DMS 273 treated with DMSO at 0.1 percent for 48 hours (cell line): Measurements from ENCODE around the gene PLEKHM3.

Experiments
- DNase-seq: peaks from one replicate; lab custom pipeline; 2025; lab: John Stamatoyannopoulos, UW

The PLEKHM3 gene, protein sequence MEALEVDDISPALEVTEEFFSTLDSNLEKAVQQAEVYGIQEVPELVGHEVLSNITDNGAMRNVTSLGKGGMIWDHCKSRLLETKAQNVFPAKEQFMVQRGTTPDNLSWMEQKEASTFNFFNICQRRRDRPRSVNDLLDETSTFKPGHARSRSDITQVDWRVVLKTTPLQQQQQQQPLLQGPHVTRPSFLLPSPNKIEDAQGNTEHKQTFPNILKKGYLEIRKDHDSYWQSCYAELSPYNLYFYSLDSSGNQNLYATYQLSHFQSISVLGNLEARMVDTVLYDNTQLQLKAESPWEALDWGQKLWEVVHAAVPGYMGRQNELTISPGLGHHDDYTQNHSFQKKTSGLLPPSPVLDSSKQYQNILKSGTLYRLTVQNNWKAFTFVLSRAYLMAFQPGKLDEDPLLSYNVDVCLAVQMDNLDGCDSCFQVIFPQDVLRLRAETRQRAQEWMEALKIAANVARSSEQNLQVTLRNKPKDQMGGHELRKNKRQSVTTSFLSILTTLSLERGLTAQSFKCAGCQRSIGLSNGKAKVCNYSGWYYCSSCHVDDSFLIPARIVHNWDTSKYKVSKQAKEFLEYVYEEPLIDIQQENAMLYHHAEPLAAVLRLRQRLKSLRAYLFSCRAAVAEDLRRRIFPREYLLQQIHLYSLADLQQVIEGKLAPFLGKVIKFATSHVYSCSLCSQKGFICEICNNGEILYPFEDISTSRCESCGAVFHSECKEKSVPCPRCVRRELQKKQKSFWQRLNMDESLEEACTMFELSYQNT

DNA sequence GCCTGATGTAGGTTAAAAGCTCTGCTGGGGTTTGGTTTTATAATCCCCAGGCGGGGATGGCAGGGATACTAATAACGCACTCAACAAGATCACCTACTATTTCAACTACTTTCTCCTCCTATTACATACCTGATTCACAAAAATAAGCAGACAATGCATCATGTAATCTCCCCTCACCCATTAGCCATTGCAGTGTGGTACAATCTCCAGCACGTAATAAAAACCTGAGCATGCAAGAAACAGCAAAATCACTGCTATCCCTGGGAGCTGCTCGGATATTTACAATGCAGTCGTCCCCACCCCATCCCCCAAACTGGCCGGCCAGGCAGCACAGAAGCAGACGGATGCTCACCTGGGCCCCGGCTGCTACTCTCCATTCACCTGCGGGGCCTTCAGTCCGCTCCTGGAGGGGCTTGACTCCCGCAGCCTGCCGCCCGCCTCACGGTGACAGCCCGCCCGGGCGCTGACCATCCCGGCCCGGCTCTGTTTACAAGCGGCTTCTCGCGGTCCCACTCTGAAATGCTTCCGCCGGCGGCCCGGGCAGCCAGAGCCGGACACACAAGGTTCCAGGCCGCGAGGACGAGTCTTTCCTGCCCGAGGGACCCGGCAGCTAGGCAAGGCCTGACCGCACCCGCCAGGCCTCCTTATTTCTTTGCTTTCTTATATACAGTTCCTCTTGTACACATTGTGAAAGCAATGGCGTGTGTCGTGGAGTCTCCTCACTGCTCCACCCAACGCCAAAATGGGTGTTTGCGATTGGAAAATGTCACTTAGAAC lies at the start of gene PLEKHM3:
TSS of gene PLEKHM3 (minus strand) at position 491 of the 777 bp plus-strand sequence. CDS start 23,888 bp downstream, outside the sequence.
- peak; percentile 22 for DNase-seq

DNA sequence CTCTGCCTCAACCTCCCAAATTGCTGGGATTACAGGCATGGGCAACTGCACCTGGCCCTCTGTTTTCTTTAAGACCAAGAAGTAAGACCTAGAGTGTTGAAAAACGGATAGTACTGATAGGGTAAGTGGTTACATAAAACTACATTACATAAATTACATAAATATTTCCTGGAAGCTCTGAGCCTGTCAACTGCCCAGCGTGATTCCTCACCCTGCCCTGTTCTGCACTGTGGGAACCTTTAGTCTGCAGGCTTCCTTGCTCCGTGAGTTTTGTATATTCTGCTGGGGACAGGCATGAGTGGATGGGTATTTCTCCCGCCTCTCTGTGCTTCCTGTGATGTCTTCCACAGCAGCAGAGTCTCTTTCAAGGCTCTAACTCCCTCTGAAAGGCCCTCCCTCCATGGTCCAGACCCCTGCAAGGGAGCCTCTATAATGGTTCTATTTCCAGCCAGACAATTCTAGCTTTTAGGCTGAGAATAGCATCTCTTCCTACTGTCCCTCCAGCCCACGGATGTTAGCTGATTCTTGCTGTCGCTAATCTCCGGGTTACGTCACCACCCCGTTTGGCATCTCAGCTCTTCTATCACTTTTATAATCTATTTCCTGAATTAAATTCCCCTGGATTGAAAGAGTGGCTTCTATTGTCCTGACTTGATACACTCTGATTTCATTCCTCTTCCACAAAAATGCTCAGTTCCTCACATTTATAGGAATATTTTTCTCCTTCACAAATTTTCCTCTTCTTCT lies 49.5 kb upstream of the PLEKHM3 start:
- no peak for DNase-seq

GRCh38 chr2:208072250-208072892 lies 47.0 kb upstream of the PLEKHM3 start:
- peak; percentile 6 for DNase-seq

- no peak for DNase-seq
Measured at GRCh38 chr2:208069186-208069585, 43.9 kb upstream of the PLEKHM3 start.

DNA sequence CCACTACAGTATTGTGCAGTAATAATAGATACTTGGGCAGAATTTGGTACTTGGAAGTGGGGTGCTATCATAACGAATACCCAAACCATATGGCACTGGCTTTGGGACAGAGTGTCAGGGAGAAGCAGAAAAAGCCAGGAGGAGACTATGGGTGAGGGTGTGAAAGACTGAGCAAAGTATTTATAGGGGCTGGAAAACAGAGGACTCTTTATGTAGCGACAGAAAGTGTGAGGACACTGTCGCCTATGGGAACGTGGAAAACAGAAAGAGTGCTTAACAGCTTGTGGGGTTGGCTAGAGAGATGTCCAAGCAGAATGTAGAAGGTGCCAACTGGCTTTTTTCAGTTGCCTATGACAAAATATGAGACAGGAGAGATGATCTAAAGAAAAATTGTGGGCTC lies 40.7 kb upstream of the PLEKHM3 start:
- DNase-seq: no peak

GRCh38 chr2:208065476-208065875 lies 40.1 kb upstream of the PLEKHM3 start:
- DNase-seq: no peak

- DNase-seq: no peak
Measured at GRCh38 chr2:208064220-208064961, 39.1 kb upstream of the PLEKHM3 start.

DNA sequence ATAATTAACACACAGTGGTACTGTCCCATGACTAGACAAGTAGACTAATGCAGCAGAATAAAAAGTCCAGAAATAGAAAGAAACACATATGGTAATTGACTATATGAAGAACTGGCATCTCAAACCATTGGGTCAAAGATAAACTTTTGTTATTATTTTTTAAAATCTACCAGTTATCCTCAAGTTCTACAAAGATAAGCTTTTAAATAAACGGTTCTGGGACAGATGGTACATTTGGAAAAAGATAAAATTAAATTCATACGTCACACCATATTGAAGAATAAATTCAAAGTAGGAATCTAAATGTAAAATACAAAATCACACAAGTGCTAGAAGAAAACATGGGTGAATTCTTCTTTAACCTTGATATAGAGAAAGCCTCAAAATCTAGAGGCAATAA lies 37.6 kb upstream of the PLEKHM3 start:
- DNase-seq: no peak

DNA sequence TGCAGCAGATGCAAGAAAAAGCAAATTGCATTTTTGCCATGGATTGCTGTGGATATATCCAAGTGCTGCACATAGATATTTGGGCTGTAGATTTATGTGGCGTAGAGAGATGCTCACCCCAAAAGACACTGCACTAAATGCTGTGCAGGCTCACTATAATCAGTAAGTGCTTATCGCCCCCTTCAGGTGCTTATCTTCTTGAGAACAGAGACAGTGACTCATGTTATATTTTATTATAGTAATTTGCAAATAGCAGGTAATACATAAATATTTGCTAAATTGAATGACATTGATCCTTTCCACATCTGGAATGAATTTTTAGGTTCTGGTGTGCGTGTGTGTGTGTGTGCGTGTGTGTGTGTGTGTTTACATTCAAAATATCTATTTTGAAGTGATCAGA lies 36.8 kb upstream of the PLEKHM3 start:
- peak; percentile 16 for DNase-seq

GRCh38 chr2:208057108-208057507 lies 31.8 kb upstream of the PLEKHM3 start:
- DNase-seq: no peak

GRCh38 chr2:208049441-208049840 lies 24.1 kb upstream of the PLEKHM3 start:
- DNase-seq: no peak

DNA sequence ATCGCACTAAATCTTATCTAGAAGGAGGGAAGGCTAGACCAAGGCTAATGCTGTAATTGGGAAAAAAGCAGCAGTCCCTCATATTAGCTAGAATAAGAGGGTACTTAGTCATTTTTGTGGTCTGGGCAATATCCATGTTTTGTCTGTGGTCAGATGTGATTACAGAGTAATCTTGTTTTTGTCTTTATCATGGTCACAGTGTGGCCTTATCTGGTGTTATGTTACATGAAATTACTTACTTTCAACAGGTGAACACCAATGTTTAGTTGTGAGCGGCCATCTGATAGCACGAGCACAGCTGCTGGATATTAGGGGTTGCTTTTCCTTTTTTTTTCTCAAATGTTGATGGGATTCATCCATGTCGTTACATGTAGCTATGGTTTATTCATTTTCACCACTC lies 23.7 kb upstream of the PLEKHM3 start:
- DNase-seq: no peak

- DNase-seq: no peak
Measured at GRCh38 chr2:208047840-208048239, 22.5 kb upstream of the PLEKHM3 start.

DNA sequence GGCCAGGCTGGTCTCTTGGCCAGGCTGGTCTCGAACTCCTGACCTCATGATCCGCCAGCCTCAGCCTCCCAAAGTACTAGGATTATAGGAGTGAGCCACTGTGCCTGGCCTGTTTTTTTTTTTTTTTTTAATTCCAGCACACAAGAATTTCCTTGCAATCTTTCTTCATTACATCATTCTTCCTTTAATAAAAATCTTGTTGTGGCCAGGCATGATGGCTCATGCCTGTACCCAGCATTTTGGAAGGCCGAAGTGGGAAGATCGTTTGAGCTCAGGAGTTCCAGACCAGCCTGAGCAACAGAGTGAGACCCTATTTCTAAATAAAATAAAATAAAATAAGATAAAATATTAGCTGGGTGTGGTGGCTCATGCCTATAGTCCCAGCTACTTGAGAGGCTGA lies 21.4 kb upstream of the PLEKHM3 start:
- DNase-seq: no peak

DNA sequence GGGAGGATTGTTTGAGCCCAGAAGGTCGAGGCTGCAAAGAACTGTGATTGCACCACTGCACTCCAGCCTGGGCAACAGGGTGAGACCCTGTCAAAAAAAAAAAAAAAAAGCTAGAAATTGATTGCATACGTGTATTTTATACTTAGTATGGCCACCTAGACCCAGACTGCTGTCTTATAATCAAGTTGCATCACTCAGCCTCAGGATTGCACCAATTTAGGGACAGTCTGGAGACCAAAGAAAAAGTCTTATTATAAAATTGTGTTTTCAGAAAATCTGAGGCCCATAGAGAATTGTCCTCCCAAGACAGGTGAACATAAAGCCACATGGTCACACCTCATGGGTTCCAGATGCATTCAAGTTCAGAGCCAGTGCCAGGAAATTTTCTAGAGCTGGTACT lies 17.1 kb upstream of the PLEKHM3 start:
- DNase-seq: no peak

GRCh38 chr2:208042041-208042440 lies 16.7 kb upstream of the PLEKHM3 start:
- no peak for DNase-seq

- DNase-seq: peak; percentile 13
Measured at GRCh38 chr2:208040199-208041171, 15.2 kb upstream of the PLEKHM3 start.

DNA sequence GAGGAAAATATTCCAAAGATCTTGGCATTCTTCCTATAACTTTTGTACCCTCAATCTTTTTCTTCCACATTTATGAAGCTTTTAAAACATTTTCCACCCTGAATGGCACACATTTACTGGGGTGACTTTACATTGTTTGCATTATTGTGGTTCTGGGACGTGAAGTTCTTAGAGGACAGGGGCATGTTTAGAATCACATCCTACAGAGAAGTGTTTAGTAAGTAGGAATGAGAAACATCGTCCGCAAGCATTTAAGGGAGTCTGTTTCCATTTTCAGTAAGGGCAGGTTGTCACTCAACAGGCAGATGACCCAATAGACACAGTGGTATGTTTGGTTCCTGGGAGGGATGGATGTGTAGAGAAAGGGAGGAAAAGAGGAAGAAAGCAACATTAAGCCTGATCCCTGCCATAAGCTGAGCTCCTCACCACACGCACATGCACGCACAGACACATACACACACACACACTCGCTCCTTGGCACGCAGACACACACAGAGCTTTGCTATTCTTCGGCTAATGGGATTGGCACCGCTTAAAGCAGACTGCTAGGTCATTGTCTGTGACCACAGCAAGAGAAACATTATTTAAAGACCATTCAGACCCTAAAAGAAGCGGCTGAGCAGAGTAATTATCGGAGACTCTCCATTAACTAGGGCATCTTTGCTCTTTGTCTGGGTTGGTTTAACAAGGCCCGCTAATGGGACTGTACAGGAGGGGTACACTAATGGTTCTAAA lies 14.2 kb upstream of the PLEKHM3 start:
- DNase-seq: no peak
